Measurements from ENCODE around the gene C5orf34. TPM values are rescaled to one million over a fixed set of nuclear protein-coding genes. Genes with fewer than 3 reads are reported as not detected.

The C5orf34 gene
- total and polyA plus RNA-seq, 2 of the 4 experiments (the other 2 are of a cell fraction) = 3.3 to 6.1 TPM

Other genes with a start within 250 kb of the C5orf34 start
- gene HMGCS1, start 201.7 kb downstream of the C5orf34 start, total RNA-seq (2012; rRNA removed) = 30.6 and 32.8 TPM in 2 replicates
- 19.2 and 27.5 TPM in 2 replicates for gene HMGCS1, start 201.7 kb downstream of the C5orf34 start, polyA plus RNA-seq (2012; rRNA removed)
- under 0.01 TPM in 2 replicates for gene CCL28, start 102.8 kb downstream of the C5orf34 start, total RNA-seq (2012; rRNA removed)
- gene CCL28, start 102.8 kb downstream of the C5orf34 start, polyA plus RNA-seq (2012; rRNA removed) = 0.02 TPM in 1 of 2 replicates, not detected in the other
- gene TMEM267, start 31.3 kb downstream of the C5orf34 start, total RNA-seq (2012; rRNA removed) = 12.0 and 17.5 TPM in 2 replicates
- 6.6 and 9.2 TPM in 2 replicates for gene TMEM267, start 31.3 kb downstream of the C5orf34 start, polyA plus RNA-seq (2012; rRNA removed)
- 101 and 123 TPM in 2 replicates for gene PAIP1, start 41.9 kb upstream of the C5orf34 start, total RNA-seq (2012; rRNA removed)
- 52.9 and 59.1 TPM in 2 replicates for gene PAIP1, start 41.9 kb upstream of the C5orf34 start, polyA plus RNA-seq (2012; rRNA removed)
- 57.2 and 58.0 TPM in 2 replicates for gene NNT, start 88.0 kb upstream of the C5orf34 start, total RNA-seq (2012; rRNA removed)
- gene NNT, start 88.0 kb upstream of the C5orf34 start, polyA plus RNA-seq (2012; rRNA removed) = 19.5 and 23.1 TPM in 2 replicates

Measured in IMR-90 (cell line).